Measurements from ENCODE around the gene SESTD1. TPM values are rescaled to one million over a fixed set of nuclear protein-coding genes. Genes with fewer than 3 reads are reported as not detected.

SESTD1 gene
- total RNA-seq, 2 donors from 2014 or later: 7.7 to 35.4 TPM

DNA sequence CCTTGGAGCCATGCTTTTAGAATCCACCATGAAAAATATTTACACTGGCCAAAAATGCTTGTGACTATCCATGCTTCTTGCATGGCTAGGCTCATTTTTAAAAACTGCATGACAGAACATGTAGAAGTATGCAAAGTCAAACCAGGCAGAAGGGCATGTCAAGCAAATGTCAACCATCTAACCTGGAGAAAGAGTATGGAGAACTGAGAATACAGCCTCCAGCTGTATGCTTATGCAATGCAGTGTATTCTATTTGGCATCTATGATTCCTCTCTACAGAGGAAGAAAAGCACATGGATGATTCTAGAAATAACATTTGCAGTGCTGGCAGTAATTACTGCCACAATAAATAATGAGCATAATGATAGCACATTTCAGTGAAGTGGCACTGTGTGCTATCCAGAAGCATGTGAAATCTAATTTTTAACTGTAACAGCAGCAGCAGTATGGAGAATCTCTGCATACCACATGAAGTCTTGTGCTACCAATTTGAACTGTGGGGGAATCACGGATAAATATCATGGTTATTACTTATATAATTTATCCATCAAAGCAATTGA lies 127.4 kb downstream of the SESTD1 start:
- DNase-seq (ENCODE audit: low spot score): no peak
- H3K27ac ChIP-seq: no peak overlapping the region
- no peaks in the 10 kb centered on the region for H3K27me3 ChIP-seq (replicated peaks; ENCODE audit: insufficient read depth)
- 82% methylated on average over 1 of the region's 1 CpG for WGBS
- intact Hi-C loops (cut with DNase I): no loop called here
- H3K9me3 ChIP-seq: no peaks in the 10 kb centered on the region
- peaks cover 0 to 2% of the 10 kb centered on the region in 2 donors for H3K36me3 ChIP-seq
- TF ChIP-seq POLR2AphosphoS5 (IDR thresholded peaks at IDR 0.05) (no peak), POLR2A (IDR thresholded peaks at IDR 0.05) (no peak)
- TF ChIP-seq, protein P1, sequence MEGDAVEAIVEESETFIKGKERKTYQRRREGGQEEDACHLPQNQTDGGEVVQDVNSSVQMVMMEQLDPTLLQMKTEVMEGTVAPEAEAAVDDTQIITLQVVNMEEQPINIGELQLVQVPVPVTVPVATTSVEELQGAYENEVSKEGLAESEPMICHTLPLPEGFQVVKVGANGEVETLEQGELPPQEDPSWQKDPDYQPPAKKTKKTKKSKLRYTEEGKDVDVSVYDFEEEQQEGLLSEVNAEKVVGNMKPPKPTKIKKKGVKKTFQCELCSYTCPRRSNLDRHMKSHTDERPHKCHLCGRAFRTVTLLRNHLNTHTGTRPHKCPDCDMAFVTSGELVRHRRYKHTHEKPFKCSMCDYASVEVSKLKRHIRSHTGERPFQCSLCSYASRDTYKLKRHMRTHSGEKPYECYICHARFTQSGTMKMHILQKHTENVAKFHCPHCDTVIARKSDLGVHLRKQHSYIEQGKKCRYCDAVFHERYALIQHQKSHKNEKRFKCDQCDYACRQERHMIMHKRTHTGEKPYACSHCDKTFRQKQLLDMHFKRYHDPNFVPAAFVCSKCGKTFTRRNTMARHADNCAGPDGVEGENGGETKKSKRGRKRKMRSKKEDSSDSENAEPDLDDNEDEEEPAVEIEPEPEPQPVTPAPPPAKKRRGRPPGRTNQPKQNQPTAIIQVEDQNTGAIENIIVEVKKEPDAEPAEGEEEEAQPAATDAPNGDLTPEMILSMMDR (IDR thresholded peaks at IDR 0.05): no peak
- no peak overlapping the region for H3K4me3 ChIP-seq
- H3K4me1 ChIP-seq (replicated peaks): no peaks in the 10 kb centered on the region

DNA sequence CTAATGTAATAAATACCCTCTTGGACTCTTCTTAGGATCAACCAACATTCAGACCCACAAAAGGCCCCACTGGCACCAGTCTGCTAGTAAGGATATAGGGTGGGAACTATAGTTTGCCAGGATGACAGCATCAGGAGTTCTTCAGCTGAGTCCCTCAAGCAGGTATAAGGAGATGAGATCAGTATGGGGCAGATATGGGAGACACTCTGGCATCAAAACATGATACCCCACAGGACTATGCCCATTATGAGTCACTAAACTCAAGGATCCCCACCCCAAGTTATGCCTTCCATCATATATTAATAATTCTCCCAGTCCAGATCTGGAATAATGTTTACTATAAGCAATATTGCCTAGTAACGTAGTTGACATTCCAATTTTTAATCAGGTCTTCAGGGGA lies 131.6 kb downstream of the SESTD1 start:
- DNase-seq (ENCODE audit: low spot score): no peak
- intact Hi-C loops (cut with DNase I): no loop called here
- H3K27me3 ChIP-seq (replicated peaks; ENCODE audit: insufficient read depth): no peaks in the 10 kb centered on the region

DNA sequence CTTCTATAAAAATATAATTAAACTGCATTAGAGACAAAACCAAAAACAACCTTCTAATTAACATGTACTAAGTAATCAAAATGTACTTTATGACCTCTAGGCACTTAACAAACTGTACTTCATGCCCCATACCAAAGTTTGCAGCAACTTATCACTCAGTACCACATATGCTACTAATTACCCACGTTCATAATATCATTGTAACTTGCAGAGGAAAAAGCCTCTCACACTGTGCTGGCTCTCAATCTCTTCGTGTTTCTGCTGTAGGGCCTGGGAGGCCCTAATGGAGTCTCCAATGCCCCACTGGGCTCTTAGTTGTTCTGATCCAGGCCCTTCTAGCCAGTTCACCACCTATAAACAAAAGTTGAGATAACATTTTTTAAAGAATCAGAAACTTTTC lies 132.6 kb downstream of the SESTD1 start:
- Histone ChIP-seq H3K4me3 (no peak overlapping the region), H3K27me3 (replicated peaks; ENCODE audit: insufficient read depth) (no peaks in the 10 kb centered on the region), H3K36me3 (no peaks in the 10 kb centered on the region), H3K27ac (no peak overlapping the region), H3K4me1 (replicated peaks) (no peaks in the 10 kb centered on the region), H3K9me3 (no peaks in the 10 kb centered on the region)
- intact Hi-C loops (cut with DNase I): no loop called here
- WGBS: 49% methylated on average over 2 of the region's 2 CpGs
- DNase-seq (ENCODE audit: low spot score): no peak
- TF ChIP-seq, protein P1 (IDR thresholded peaks at IDR 0.05): no peak
- TF ChIP-seq POLR2A (IDR thresholded peaks at IDR 0.05) (no peak), POLR2AphosphoS5 (IDR thresholded peaks at IDR 0.05) (no peak)

More for the DNA sequence above, 131.6 kb downstream of the SESTD1 start:
- 86% methylated on average over 1 of the region's 1 CpG for WGBS
- H3K4me3 ChIP-seq: no peak overlapping the region
- TF ChIP-seq, protein P1 (IDR thresholded peaks at IDR 0.05): no peak
- TF ChIP-seq POLR2A (IDR thresholded peaks at IDR 0.05) (no peak), POLR2AphosphoS5 (IDR thresholded peaks at IDR 0.05) (no peak)
- H3K9me3 ChIP-seq: no peaks in the 10 kb centered on the region
- H3K27ac ChIP-seq: no peak overlapping the region
- H3K4me1 ChIP-seq (replicated peaks): no peaks in the 10 kb centered on the region
- H3K36me3 ChIP-seq: no peaks in the 10 kb centered on the region

DNA sequence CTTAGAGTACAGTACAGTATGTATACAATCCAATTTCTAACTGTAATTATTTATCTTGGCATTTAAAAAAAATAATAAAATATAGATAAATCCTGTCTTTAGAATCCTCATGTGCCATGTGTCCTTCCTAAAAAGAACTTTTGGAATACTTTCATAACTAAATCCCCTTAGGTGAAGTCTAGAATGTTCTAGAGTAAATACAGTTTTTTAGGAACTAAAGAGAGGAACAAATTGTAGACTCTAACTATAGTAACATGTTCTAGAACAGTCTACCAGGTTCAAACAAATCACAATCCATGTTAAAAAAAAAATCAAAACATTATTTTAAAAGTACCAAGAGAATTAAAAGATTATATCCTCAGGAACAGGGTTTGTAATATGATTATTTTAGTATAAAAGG lies 134.1 kb downstream of the SESTD1 start:
- TF ChIP-seq, protein P1 (IDR thresholded peaks at IDR 0.05): no peak
- TF ChIP-seq POLR2A (IDR thresholded peaks at IDR 0.05) (no peak), POLR2AphosphoS5 (IDR thresholded peaks at IDR 0.05) (no peak)
- Histone ChIP-seq H3K4me3 (no peak overlapping the region), H3K9me3 (no peaks in the 10 kb centered on the region), H3K27me3 (replicated peaks; ENCODE audit: insufficient read depth) (no peaks in the 10 kb centered on the region), H3K36me3 (no peaks in the 10 kb centered on the region), H3K4me1 (replicated peaks) (no peaks in the 10 kb centered on the region), H3K27ac (no peak overlapping the region)
- DNase-seq (ENCODE audit: low spot score): no peak
- intact Hi-C loops (cut with DNase I): no loop called here

DNA sequence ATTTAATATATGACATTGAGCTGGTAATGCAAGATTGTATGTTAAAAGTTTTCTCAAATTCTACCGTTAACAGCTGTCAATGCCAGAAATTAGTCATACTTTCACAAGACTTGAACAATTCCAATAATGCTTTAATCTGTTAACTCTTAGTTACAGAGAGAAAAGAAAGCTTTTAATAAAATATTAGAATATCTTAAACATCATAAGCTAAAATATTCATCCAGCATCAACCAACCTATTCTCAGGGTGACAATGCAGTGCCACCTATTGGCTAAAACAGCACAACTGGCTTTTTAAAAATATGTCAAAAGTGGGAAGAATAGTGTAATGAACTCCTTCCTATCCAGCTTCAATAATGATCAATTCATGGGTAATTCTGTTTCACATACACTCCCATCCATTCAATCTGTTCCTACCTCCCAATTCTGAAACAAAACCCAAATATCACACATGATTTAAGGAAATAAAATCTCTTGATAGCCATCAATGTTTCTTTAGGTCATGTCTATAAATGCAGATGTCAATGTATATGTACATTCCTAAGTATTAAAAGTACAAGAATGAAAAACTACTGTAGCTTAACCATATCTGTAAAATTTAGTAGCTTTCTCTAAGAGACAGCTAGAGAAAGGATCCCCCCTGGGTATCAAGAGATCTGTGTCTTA lies 134.9 kb downstream of the SESTD1 start:
- Histone ChIP-seq H3K36me3 (no peaks in the 10 kb centered on the region), H3K9me3 (no peaks in the 10 kb centered on the region), H3K4me3 (no peak overlapping the region), H3K4me1 (replicated peaks) (no peaks in the 10 kb centered on the region), H3K27ac (no peak overlapping the region), H3K27me3 (replicated peaks; ENCODE audit: insufficient read depth) (no peaks in the 10 kb centered on the region)
- DNase-seq (ENCODE audit: low spot score): no peak
- TF ChIP-seq, protein P1 (IDR thresholded peaks at IDR 0.05): peak in 2 of 4 experiments; percentile 16 to 33
- TF ChIP-seq POLR2A (IDR thresholded peaks at IDR 0.05): no peak
- TF ChIP-seq POLR2AphosphoS5 (IDR thresholded peaks at IDR 0.05): no peak
- intact Hi-C loops (cut with DNase I): no loop called here
- 73% methylated on average over 1 of the region's 1 CpG for WGBS

Data from prostate gland (tissue), 2 donors.